Fibroblast of lung (primary cell): ENCODE results near the gene DARS1.

ENCODE experiments used
- CTCF ChIP-seq, 2 donors: IDR thresholded peaks in 1 of 2; conservative IDR thresholded peaks in 1 of 2; 1 replicate in 1 of 2; 2 replicates in 1 of 2; pipeline ENCODE4 v1.5.1; 2011 to 2012; ENCODE audit warnings: low read length in 2 of 2, control low read depth in 1 of 2, inconsistent platforms in 1 of 2, low read depth in 1 of 2, mild to moderate bottlenecking in 1 of 2
- EZH2 ChIP-seq: IDR thresholded peaks from 2 replicates; pipeline ENCODE4 v1.5.1; 2012; ENCODE audit warnings: low read length, control low read depth, mild to moderate bottlenecking; ENCODE audit errors: missing control alignments

DNA sequence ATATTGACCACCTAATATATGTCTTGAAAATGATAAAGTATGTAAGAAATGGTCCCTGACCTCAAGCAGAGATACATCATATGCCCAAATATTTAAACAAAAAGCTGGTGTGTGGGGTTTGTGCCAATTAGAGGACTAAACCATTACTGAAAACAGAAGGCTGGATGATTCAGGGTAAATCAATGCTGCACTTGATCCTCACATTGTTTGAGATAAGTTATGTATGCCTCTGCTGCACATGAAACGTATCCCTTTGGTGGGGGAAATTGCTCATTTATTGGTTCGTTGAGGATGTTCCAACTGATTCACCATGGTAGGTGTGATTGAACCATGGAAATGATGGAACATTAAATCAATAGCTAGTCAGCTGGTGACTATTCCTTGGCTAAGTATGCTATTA, 24.7 kb upstream of the DARS1 start:
- TF ChIP-seq CTCF (conservative IDR thresholded peaks at IDR 0.05 in 1 of 2, IDR thresholded peaks at IDR 0.05 in 1 of 2; ENCODE audit: low read depth in 1 of 2, low read length in 2 of 2) = no peak
- no peak for TF ChIP-seq EZH2
